CD14-positive monocyte (primary cell): ENCODE measurements around the gene RELN. TPM values are rescaled to one million over a fixed set of nuclear protein-coding genes. Genes with fewer than 3 reads are reported as not detected.

Source experiments
- DNase-seq, 3 donors: peaks; one replicate each; pipeline ENCODE4 v3.0.0-alpha.2; 2011 to 2022
- H2AFZ ChIP-seq: 2 replicates; pipeline ENCODE4 v1.6.0; 2012; ENCODE audit warnings: mild to moderate bottlenecking, low read depth, low read length, inconsistent platforms; ENCODE audit not compliant: insufficient read depth, poor library complexity, severe bottlenecking
- H3K27ac ChIP-seq, 2 donors: 1 replicate in 1 of 2; 2 replicates in 1 of 2; pipeline ENCODE4 v1.5.1; 2012 to 2013; ENCODE audit warnings: low read length in 2 of 2, control low read depth in 1 of 2, inconsistent platforms in 1 of 2, low read depth in 1 of 2, mild to moderate bottlenecking in 1 of 2
- H3K27me3 ChIP-seq, 2 donors: one replicate each; pipeline versions ENCODE4 v1.6.0 to v1.6.1; 2011 to 2013; ENCODE audit warnings: low read length in 2 of 2; ENCODE audit not compliant: control insufficient read depth in 2 of 2, insufficient read depth in 2 of 2
- H3K36me3 ChIP-seq, 2 donors: replicated peaks in 1 of 2; 1 replicate in 1 of 2; 2 replicates in 1 of 2; pipeline versions ENCODE4 v1.5.1 to v1.6.1; 2012 to 2013; ENCODE audit warnings: low read length in 2 of 2, control low read depth in 1 of 2, inconsistent platforms in 1 of 2, mild to moderate bottlenecking in 1 of 2; ENCODE audit not compliant: insufficient read depth in 2 of 2, control insufficient read depth in 1 of 2
- H3K4me1 ChIP-seq, 2 donors: 1 replicate in 1 of 2; 2 replicates in 1 of 2; pipeline versions ENCODE4 v1.5.1 to v1.6.1; 2012 to 2013; ENCODE audit warnings: low read length in 2 of 2, control low read depth in 1 of 2, inconsistent platforms in 1 of 2, mild to moderate bottlenecking in 1 of 2, moderate library complexity in 1 of 2; ENCODE audit not compliant: insufficient read depth in 2 of 2, control insufficient read depth in 1 of 2
- H3K4me2 ChIP-seq: replicated peaks from 2 replicates; pipeline ENCODE3; 2012; ENCODE audit warnings: low read length, moderate library complexity, mild to moderate bottlenecking; ENCODE audit not compliant: poor library complexity, severe bottlenecking; ENCODE audit errors: extremely low read depth
- H3K4me3 ChIP-seq, 3 experiments: fragments of 200-600 bp in 1 of 3; sonication (generic) in 1 of 3; replicated peaks in 1 of 3; 1 replicate in 2 of 3; 2 replicates in 1 of 3; pipeline ENCODE4 v1.5.1; 2011 to 2013; ENCODE audit warnings: low read length in 3 of 3, mild to moderate bottlenecking in 3 of 3, control low read depth in 2 of 3, low read depth in 2 of 3, inconsistent platforms in 1 of 3, moderate library complexity in 1 of 3
- H3K79me2 ChIP-seq: 2 replicates; pipeline ENCODE4 v1.6.0; 2012; ENCODE audit warnings: mild to moderate bottlenecking, control low read depth, inconsistent platforms, low read length, moderate library complexity; ENCODE audit not compliant: insufficient read depth
- H3K9ac ChIP-seq: 2 replicates; pipeline ENCODE4 v1.6.0; 2017; ENCODE audit warnings: low read length, mild to moderate bottlenecking; ENCODE audit not compliant: insufficient read depth, poor library complexity, severe bottlenecking
- H3K9me3 ChIP-seq, 2 donors: replicated peaks in 1 of 2; 1 replicate in 1 of 2; 2 replicates in 1 of 2; pipeline versions ENCODE4 v1.5.1 to v1.6.1; 2012 to 2013; ENCODE audit warnings: low read length in 2 of 2, control low read depth in 1 of 2; ENCODE audit not compliant: control insufficient read depth in 1 of 2, insufficient read depth in 1 of 2
- H4K20me1 ChIP-seq: 2 replicates; pipeline ENCODE4 v1.6.0; 2012; ENCODE audit warnings: mild to moderate bottlenecking, low read length, control low read depth, moderate library complexity; ENCODE audit not compliant: insufficient read depth
- H3K27ac Mint-ChIP-seq, 7 donors: one replicate each; pipeline ENCODE4 v1.8.0; 2020; ENCODE audit warnings: mild to moderate bottlenecking in 7 of 7, mixed read lengths in 7 of 7, moderate library complexity in 6 of 7, inconsistent platforms in 2 of 7
- H3K27me3 Mint-ChIP-seq, 3 donors: one replicate each; pipeline ENCODE4 v1.8.0; 2021 to 2022; ENCODE audit warnings: low read depth in 3 of 3, mild to moderate bottlenecking in 3 of 3, mixed read lengths in 3 of 3, moderate library complexity in 3 of 3, inconsistent platforms in 1 of 3
- H3K36me3 Mint-ChIP-seq, 2 donors: one replicate each; pipeline ENCODE4 v1.8.0; 2020; ENCODE audit warnings: mixed read lengths in 2 of 2, inconsistent platforms in 1 of 2, mild to moderate bottlenecking in 1 of 2
- H3K4me1 Mint-ChIP-seq: one replicate; pipeline ENCODE4 v1.8.0; 2020; ENCODE audit warnings: mild to moderate bottlenecking, mixed read lengths
- H3K4me3 Mint-ChIP-seq, 2 donors: one replicate each; pipeline ENCODE4 v1.8.0; 2020; ENCODE audit warnings: mild to moderate bottlenecking in 2 of 2, mixed read lengths in 2 of 2, moderate library complexity in 1 of 2
- H3K9me3 Mint-ChIP-seq, 7 donors: one replicate each; pipeline ENCODE4 v1.8.0; 2020 to 2022; ENCODE audit warnings: mixed read lengths in 7 of 7, mild to moderate bottlenecking in 6 of 7, moderate library complexity in 6 of 7, inconsistent platforms in 2 of 7
- WGBS: methylation state at CpG from one replicate; pipeline ENCODE4 v1.1.5; 2013; ENCODE audit warnings: missing lambda C conversion rate; ENCODE audit not compliant: insufficient coverage; 5-methylcytosine and 5-hydroxymethylcytosine counted together
- intact Hi-C, 2 donors: fragments of 100-400 bp; cut with micrococcal nuclease; formaldehyde crosslinking; loops; one replicate each; pipeline versions ENCODE4 v1.15.0 to v1.15.1; 2023
- polyA plus RNA-seq, 3 donors: library from polyadenylated mRNA; depleted of rRNA in 1 of 3; unstranded in 2 of 3; stranded (reverse) in 1 of 3; fragments of 300-500 nt in 2 of 3; fragments of >200 nt in 1 of 3; fragmentation: Illumina TruSeq in 2 of 3; gene quantifications; 1 replicate in 2 of 3; 2 replicates in 1 of 3; pipeline ENCODE4 v1.2.3, GENCODE V29; 2012 to 2021
- TF ChIP-seq, protein P1 (sequence below): fragments of 200-600 bp; IDR thresholded peaks from one replicate; pipeline ENCODE4 v1.8.0; 2022; ENCODE audit warnings: antibody characterized with exemption, mild to moderate bottlenecking

RELN gene
- polyA plus RNA-seq, 3 donors: not detected

- peaks cover 0 to 3% (median 3%) of the 10 kb centered on the region in 3 donors for H3K27me3 Mint-ChIP-seq
- Histone ChIP-seq H3K4me1 (no peaks in the 10 kb centered on the region), H3K79me2 (no peaks in the 10 kb centered on the region), H3K4me3 (no peak overlapping the region), H3K36me3 (no peaks in the 10 kb centered on the region), H4K20me1 (no peaks in the 10 kb centered on the region), H3K27ac (no peak overlapping the region), H3K4me2 (no peak overlapping the region), H2AFZ (no peak overlapping the region), H3K9me3 (no peaks in the 10 kb centered on the region), H3K27me3 (no peaks in the 10 kb centered on the region), H3K9ac (no peak overlapping the region)
- no peak overlapping the region for H3K27ac Mint-ChIP-seq
- WGBS: no CpG with 5 or more reads among the region's 3 CpGs
- intact Hi-C loops: no loop called here
- TF ChIP-seq, protein P1, sequence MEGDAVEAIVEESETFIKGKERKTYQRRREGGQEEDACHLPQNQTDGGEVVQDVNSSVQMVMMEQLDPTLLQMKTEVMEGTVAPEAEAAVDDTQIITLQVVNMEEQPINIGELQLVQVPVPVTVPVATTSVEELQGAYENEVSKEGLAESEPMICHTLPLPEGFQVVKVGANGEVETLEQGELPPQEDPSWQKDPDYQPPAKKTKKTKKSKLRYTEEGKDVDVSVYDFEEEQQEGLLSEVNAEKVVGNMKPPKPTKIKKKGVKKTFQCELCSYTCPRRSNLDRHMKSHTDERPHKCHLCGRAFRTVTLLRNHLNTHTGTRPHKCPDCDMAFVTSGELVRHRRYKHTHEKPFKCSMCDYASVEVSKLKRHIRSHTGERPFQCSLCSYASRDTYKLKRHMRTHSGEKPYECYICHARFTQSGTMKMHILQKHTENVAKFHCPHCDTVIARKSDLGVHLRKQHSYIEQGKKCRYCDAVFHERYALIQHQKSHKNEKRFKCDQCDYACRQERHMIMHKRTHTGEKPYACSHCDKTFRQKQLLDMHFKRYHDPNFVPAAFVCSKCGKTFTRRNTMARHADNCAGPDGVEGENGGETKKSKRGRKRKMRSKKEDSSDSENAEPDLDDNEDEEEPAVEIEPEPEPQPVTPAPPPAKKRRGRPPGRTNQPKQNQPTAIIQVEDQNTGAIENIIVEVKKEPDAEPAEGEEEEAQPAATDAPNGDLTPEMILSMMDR: no peak
- H3K36me3 Mint-ChIP-seq: no peaks in the 10 kb centered on the region
- no peaks in the 10 kb centered on the region for H3K9me3 Mint-ChIP-seq
- no peak for DNase-seq
- no peak overlapping the region for H3K4me3 Mint-ChIP-seq
- no peaks in the 10 kb centered on the region for H3K4me1 Mint-ChIP-seq
These were observed 379.7 kb downstream of the RELN start for GRCh38 chr7:103609778-103610177.

GRCh38 chr7:103605640-103606039 lies 383.8 kb downstream of the RELN start:
- Mint-ChIP-seq H3K36me3 (no peaks in the 10 kb centered on the region), H3K27ac (no peak overlapping the region), H3K27me3 (peaks cover 0 to 2% (median 2%) of the 10 kb centered on the region in 3 donors), H3K4me1 (no peaks in the 10 kb centered on the region), H3K4me3 (no peak overlapping the region), H3K9me3 (peaks cover 0 to 4% (median 0%) of the 10 kb centered on the region in 7 donors)
- Histone ChIP-seq H3K79me2 (no peaks in the 10 kb centered on the region), H3K4me3 (no peak overlapping the region), H3K27me3 (no peaks in the 10 kb centered on the region), H3K4me1 (no peaks in the 10 kb centered on the region), H3K36me3 (no peaks in the 10 kb centered on the region), H3K9me3 (no peaks in the 10 kb centered on the region), H3K4me2 (no peak overlapping the region), H4K20me1 (no peaks in the 10 kb centered on the region), H3K9ac (no peak overlapping the region), H2AFZ (no peak overlapping the region), H3K27ac (no peak overlapping the region)
- intact Hi-C loops: no loop called here
- WGBS: no CpG with 5 or more reads among the region's 3 CpGs
- DNase-seq: no peak
- TF ChIP-seq, protein P1: no peak
